GM18519 (cell line): ENCODE data around the gene REV3L.
"Not testable (repeated sequence)": the region's sequence is repeated elsewhere in the genome, so short reads cannot be mapped to it uniquely, and the experiment has no call there.

Experiments used
- ATAC-seq: cut with Tn5 transposase; IDR thresholded peaks from one replicate; pipeline ENCODE4 v1.9.1; 2021; ENCODE audit warnings: mild to moderate bottlenecking, moderate library complexity; ENCODE audit not compliant: unreplicated experiment, low FRiP score

The REV3L gene, protein sequence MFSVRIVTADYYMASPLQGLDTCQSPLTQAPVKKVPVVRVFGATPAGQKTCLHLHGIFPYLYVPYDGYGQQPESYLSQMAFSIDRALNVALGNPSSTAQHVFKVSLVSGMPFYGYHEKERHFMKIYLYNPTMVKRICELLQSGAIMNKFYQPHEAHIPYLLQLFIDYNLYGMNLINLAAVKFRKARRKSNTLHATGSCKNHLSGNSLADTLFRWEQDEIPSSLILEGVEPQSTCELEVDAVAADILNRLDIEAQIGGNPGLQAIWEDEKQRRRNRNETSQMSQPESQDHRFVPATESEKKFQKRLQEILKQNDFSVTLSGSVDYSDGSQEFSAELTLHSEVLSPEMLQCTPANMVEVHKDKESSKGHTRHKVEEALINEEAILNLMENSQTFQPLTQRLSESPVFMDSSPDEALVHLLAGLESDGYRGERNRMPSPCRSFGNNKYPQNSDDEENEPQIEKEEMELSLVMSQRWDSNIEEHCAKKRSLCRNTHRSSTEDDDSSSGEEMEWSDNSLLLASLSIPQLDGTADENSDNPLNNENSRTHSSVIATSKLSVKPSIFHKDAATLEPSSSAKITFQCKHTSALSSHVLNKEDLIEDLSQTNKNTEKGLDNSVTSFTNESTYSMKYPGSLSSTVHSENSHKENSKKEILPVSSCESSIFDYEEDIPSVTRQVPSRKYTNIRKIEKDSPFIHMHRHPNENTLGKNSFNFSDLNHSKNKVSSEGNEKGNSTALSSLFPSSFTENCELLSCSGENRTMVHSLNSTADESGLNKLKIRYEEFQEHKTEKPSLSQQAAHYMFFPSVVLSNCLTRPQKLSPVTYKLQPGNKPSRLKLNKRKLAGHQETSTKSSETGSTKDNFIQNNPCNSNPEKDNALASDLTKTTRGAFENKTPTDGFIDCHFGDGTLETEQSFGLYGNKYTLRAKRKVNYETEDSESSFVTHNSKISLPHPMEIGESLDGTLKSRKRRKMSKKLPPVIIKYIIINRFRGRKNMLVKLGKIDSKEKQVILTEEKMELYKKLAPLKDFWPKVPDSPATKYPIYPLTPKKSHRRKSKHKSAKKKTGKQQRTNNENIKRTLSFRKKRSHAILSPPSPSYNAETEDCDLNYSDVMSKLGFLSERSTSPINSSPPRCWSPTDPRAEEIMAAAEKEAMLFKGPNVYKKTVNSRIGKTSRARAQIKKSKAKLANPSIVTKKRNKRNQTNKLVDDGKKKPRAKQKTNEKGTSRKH (N-terminal part only)

DNA sequence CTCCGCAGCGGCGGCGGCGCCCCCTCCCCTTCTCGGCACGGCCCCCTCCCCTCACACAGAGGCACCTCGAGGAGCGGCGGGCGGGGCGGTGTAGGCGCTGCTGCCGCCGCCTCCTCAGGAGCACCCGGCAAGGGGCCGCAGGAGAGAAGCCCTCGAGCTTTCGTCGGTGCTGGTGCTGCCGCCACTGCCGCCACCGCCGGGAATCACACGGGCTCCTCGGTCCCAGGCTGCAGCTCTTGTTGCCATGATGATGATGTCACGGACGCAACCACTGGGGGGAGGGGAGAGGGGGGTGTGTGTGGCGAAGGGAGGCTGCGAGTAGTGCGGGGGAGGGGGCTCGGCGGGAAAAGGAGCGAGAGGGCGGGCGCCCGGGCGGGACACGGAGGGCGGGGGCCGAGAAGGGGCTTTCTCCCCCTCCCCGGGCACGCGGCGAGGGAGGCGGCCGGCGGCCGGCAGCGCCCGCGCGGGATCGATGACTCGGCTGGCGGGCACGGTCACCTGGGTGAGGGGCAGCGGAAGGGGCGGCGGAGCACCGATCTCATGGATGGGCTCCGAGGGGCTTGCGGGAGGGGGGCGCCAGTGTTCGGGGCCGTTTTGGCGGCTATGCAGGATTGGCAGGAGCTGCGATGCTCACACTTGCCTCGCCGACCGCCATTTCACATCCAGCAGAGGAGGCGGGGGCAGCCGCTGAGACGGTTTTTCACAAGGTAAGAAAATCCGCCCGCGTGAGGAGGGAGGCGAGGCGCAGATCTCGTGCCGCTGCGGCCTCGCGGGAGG lies at the start of gene REV3L:
Gene REV3L, minus strand, starts transcription at position 260 of the 777 bp plus-strand sequence. CDS start 330 bp downstream, outside the sequence.
- ATAC-seq, result peak; percentile 13

DNA sequence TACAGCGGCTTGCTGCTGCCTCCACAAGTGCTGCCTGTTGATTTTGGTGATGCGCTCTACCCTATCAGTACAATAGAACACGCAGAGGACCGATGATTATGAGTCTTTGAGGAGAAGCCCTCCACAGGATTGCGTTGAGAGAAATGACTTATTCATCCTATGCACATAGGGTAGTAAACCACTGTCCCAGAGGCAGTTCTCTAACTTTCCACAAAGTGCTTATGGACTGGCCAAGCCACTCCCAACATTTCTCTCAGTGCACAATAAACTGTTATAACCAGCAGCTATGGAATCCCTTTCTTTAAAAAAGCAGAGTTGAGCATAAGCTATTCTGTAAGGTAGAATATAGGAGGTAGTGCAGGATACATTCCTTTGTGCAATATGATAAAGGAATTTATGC lies 48.2 kb upstream of the REV3L start:
- no peak for ATAC-seq

DNA sequence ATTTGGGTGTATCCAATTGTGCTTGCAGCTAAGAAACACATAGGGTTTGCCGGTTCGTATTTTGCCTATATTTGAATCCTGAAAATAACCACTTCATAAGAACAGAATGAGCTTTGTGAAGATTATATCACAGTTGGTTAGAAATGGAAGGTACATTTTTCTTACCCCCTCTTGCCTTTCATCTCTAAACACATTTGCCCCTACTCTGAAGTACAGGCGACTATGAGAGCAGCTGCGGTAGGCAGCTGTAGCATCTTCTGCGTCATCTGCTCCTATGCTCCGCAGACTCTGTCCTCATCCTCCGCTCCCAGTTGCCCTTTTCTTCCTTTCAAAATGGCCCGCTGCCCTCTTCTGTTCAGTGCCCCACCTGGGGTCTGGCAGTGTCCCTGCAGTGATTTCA lies 47.6 kb upstream of the REV3L start:
- no peak for ATAC-seq

DNA sequence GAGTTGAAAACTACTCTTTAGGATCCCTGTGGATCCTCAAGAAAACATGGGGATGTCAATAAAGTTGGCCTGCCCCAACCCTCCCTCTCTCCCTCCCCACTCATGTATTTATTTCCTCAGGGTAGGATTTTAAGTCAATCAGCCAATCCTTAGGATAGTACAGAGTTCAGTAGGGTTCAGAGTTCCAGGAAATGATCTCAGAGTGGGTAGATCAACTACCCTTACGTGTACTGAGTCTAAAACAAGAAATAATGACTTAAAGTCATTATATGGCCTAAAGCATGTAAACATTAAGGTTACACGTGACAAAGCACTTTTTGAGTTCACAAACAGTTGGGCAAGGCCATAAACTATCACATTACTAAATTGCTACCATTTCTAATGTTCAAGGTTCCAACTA lies 47.2 kb upstream of the REV3L start:
- no peak for ATAC-seq

DNA sequence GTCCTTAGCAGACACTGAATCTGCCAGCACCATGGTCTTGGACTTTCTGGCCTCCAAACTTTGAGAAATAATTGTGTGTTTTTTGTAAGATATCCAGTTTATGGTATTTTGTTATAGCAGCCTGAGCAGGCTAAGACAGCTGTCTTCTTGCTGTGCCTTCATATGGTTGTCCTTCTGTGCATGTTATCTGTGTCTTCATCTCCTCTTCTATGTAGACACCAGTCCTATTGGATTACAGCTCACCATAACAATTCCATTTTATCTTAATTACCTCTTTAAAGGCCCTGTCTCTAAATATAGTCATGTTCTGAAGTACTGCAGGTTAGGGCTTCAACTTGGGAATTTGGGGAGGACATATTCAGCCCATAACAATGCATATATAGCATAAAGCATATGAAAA lies 44.3 kb upstream of the REV3L start:
- ATAC-seq, result no peak

DNA sequence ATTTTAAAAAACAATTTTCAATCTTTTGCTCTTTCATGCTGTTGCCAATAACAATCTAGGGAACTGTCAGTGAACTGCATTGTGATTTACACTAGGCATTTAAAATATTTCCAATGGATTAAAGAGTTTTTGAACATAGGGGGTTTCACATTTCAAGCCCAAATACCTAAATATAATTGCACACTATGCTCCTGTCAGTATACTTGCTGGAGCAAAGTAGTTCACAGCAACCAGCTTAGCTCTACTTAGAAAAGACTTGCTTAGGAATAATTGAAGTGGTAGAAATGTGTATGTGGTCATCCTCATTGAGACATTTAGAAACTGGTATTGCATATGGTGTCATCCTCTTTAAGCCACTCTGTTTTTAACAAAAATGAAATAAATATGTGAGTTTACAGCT lies 41.7 kb upstream of the REV3L start:
- ATAC-seq, result no peak

DNA sequence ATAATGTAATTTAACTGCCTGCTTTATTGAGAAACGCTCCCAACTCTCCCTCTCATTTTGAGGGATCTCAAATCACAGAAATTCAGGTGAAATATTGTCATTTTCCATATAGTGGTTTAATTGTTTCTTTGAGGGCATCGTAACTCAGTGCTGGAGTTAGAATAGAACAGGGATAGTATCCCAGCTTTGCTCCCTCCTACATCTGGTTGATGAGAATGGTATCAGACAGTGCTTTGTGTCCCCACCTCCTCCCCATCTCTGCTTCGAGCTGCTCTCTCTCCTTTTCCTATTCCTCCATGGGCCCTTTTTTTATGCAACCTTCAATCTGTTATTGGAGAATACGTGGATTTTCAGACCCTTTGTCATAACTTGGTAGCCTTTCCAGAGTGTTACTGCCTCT lies 41.2 kb upstream of the REV3L start:
- ATAC-seq, result no peak

DNA sequence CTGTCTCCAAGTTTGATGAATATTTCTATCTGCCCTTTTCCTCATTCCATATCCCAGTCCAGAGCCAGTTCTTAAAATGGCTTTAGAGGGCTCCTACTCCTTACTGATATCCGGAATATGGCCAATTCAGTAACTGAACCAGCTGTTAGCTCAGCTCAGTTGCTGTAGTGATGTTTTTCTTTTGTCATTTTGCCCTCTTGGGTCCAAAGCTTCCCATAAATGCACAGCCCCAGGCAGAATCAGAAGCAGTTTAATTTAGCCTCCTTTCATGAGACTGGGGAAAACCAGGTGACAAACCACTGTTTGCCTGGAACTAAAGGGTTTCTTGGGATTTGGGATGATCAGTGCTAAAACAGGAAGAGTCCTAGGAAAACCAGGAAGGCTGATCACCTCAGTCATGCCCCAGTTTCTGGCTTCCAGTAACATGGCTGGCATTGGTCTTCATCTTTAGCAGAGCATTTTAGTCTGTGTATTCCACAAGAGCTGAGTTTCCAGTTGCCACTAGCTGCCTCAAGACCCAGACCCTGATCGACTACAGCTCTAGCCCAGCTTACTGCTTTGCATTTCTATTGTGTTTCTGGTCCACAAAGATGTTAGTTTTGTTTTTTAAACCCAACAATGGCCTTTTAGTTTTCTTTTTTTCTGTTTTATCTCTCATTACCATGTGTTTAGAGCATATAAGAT lies 40.6 kb upstream of the REV3L start:
- no peak for ATAC-seq

DNA sequence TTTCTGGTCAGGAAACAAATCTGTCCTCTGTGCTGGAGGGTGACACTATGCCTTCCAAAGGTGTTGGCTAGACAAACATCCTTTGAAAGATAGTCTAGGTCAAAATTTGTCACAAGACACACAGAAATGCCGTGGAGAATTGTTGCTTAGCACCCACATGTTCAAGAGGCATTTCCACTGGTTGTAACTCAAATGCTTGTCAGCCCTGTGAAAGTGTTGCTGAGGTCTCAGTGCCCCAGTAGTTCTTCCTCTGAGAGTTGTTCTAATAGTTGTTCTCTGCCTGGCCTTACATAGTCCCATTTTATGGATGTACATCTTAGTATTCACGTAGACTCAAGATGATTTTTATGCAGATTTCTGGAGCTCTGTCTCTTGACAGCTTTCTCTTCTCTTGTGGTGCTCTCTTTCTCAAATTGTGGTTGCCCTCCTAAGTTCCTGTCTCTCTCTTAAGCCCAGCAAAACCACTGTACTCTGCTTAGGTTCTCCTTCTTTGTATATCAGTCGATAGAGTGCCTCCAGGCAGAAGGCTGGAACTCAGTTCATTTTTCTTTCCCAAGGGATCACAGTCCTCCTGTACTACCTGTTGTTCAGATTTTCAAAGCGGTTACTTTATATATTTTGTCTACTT lies 39.5 kb upstream of the REV3L start:
- no peak for ATAC-seq

DNA sequence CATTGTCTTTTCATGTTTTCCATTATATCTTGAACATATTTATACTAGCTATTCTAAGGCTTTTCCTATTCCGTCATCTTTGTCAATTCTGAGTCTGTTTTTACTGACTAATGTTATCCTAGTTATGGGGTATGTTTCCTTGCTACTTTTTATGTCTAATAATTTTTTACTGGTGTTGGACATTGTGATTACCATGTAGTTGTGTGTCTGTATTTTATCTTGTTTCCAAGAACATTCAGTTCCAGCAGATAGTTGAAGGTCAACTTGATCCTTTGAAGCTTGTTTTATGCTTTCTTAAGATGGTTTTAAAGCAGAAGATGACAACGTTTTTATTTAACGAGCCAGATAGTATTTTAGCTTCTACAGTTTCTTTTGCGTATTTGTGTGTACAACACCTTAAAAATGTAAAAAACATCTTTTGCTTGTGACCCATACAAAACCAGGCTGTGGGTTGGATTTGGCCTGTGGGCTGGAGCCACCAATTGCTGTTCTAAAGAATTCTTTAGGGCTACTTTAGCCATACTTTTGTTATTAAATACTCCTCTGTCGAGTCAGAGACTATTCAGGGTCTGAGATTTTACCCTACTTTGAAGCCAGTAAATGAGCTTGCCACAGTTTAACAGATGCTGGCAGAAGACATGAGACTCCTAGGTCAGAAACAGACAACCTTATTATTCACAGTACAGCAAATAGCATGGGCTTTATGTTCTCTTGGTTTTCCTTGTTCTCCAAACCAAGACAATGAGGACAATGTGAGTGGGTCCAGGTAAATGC lies 38.7 kb upstream of the REV3L start:
- no peak for ATAC-seq

DNA sequence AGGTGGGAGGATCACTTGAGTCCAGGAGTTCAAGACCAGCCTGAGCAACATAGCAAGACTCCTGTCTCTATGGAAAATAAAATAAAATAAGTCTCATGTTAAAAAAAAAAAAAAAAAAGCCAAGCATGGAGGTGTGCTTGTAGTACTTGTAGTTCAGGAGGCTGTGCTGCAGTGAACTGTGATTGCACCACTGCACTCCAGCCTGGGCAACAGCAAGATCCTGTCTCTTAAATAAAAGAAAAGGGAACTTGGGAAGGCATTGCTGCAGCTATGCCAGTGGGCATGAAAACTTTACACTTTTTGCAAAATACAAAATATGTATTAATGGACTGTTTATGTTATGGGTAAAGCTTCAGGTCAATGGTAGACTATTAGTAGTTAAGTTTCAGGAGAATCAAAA lies 37.5 kb upstream of the REV3L start:
- no peak for ATAC-seq

DNA sequence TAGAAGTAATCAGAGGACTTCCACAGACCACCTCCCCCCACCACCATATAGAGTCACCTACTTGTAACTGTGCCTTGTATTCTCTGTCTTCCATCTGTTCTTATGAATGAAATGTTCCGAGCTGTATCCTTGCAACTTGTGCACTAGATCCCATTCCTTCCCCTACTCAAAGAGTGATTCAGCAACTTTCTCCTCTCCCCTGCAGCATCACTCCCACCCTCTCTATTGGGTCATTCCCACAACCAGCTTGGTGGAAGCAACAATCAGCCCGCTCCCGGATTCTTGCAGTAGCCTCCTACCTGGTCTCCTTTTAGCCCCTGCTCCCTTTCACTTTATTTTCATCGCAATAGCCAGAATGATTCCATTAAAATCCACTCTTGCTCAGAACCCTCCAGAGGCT lies 34.9 kb upstream of the REV3L start:
- ATAC-seq, result no peak

DNA sequence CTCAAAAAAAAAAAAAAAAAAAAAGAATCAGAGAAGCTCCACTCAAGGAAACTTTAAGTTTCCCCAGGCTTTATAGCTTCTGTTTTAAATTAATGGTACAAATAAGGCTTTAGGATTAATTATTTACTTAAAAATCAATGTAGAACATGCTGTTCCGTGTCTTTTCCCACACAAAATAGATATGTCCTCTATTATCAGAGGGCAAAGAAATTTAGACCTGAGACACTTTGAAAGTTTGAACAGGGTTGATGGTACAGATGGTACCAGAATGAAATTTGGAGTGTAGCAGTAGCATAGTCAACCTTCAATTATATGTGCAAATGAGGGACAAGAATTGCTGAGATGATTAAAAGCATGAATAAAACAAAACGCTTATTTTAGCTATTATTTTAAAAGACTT lies 32.2 kb upstream of the REV3L start:
- no peak for ATAC-seq

DNA sequence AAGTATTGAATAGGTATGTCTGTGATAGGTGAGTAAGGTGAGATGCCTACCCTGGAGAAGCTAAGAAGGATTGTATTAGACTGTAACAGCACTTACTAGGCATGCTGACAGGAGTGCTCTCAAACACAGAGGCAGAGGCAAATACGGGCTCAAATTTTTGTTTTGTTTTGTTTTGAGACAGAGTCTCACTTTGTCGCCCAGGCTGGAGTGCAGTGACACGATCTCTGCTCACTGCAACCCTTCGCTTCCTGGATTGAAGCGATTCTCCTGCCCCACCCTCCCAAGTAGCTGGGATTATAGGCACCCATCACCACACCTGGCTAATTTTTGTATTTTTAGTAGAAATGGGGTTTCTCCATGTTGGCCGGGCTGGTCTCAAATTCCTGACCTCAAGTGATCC lies 31.5 kb upstream of the REV3L start:
- not testable (repeated sequence) for ATAC-seq

DNA sequence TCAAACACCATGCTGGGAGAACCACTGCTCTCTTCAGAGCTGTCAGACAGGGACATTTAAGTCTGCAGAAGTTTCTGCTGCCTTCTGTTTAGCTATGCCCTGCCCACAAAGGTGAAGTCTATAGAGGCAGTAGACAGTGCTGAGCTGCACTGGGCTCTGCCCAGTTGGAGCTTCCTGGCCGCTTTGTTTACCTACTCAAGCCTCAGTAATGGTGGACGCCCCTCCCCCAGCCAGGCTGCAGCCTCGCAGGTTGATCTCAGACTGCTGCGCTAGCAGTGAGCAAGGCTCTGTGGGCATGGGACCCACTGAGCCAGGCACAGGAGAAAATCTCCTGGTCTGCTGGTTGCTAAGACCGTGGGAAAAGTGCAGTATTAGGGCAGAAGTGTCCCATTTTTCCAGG lies 24.2 kb upstream of the REV3L start:
- ATAC-seq, result not testable (repeated sequence)

DNA sequence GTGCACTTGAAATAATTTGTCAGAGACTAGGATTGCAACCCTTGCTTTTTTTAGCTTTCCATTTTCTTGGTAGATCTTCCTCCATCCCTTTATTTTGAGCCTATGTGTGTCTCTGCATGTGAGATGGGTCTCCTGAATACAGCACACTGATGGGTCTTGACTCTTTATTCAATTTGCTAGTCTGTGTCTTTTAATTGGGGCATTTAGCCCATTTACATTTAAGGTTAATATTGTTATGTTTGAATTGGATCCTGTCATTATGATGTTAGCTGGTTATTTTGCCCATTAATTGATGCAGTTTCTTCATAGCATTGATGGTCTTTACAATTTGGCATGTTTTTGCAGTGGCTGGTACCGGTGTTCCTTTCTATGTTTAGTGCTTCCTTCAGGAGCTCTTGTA lies 22.5 kb upstream of the REV3L start:
- not testable (repeated sequence) for ATAC-seq

DNA sequence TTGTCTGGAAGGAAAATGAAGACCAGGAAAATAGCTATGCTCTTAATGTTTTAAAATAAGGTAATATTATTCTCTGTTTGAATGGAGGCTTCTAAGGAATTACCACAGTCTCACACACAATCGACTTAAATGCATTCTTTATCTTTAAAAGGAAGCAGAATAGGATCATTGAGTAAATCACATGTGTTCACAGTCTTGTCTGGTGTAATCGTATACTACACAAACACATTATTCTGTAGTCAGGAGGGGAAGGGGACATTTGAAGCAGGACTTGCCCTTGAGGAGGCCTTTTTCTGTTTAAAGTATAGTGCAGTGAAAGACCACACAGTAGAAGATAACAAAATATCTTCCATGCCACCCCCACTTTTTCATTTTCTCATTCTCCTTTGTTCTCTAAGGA lies 20.6 kb upstream of the REV3L start:
- ATAC-seq, result no peak

DNA sequence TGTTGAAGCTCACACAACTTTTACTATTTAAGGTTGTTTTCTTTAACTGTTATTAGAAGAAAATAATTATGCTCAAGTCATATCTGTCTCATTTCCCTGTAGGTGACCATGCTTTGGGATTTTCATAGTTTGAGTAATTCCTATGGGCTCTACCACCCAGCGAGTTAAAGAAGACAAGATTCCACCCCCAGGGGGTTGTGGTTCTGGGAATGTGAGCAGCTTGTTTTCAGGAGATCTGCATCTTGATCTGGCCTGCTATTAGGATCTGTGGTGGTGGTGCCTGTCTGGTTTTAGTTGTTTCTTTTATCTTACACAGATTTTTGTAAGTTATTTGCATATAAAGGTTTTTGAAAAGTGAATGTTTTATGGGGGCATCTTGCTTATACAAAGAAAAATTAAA lies 20.2 kb upstream of the REV3L start:
- ATAC-seq, result no peak
